GM12878 (cell line): ENCODE measurements around the gene CAMTA1.

Experiments used
- CTCF ChIP-seq, 3 experiments: IDR thresholded peaks in 2 of 3; conservative IDR thresholded peaks in 1 of 3; 2 replicates each; pipeline ENCODE4 v1.5.1; 2011; ENCODE audit warnings: low read depth in 3 of 3, low read length in 3 of 3, mild to moderate bottlenecking in 3 of 3, control low read depth in 2 of 3, moderate library complexity in 2 of 3, inconsistent platforms in 1 of 3, mixed read lengths in 1 of 3; ENCODE audit not compliant: control insufficient read depth in 2 of 3, insufficient read depth in 1 of 3; ENCODE audit errors: extremely low read depth in 1 of 3
- REST ChIP-seq: IDR thresholded peaks from 2 replicates; pipeline ENCODE4 v1.6.1; 2012; ENCODE audit warnings: mild to moderate bottlenecking, low read depth, low read length
- SREBF2 ChIP-seq: IDR thresholded peaks from 2 replicates; pipeline ENCODE4 v1.6.1; 2012; ENCODE audit warnings: mild to moderate bottlenecking, low read length
- SRF ChIP-seq, 2 experiments: IDR thresholded peaks; 2 replicates each; pipeline ENCODE4 v1.6.1; 2011; ENCODE audit warnings: low read depth in 2 of 2, low read length in 2 of 2, mild to moderate bottlenecking in 1 of 2, moderate library complexity in 1 of 2
- TCF7 ChIP-seq: IDR thresholded peaks from 2 replicates; pipeline ENCODE4 v1.6.1; 2014; ENCODE audit warnings: antibody characterized with exemption, borderline replicate concordance

- no peak for TF ChIP-seq CTCF (IDR thresholded peaks at IDR 0.05 in 2 of 3, conservative IDR thresholded peaks at IDR 0.05 in 1 of 3; ENCODE audit: control insufficient read depth in 2 of 3, extremely low read depth in 1 of 3, insufficient read depth in 1 of 3, low read depth in 3 of 3, low read length in 3 of 3)
- TF ChIP-seq TCF7: no peak
- no peak for TF ChIP-seq SREBF2
- no peak for TF ChIP-seq REST
- no peak for TF ChIP-seq SRF (IDR thresholded peaks at IDR 0.05; ENCODE audit: low read depth in 2 of 2, low read length in 2 of 2)
Observed at GRCh38 chr1:6859415-6860343, 74.4 kb downstream of the CAMTA1 start.
